K562 (cell line): ENCODE data around the gene PELI3. TPM values are rescaled to one million over a fixed set of nuclear protein-coding genes. Genes with fewer than 3 reads are reported as not detected.

Experiments
- ATF1 ChIP-seq, 2 experiments: fragments of 450-650 bp in 1 of 2; IDR thresholded peaks; 2 replicates each; pipeline ENCODE4 v1.6.1; 2016; ENCODE audit warnings: missing compliant biosample characterization in 1 of 2, missing genetic modification characterization in 1 of 2
- CBX2 ChIP-seq: fragments of 200-600 bp; sonication (generic); IDR thresholded peaks from one replicate; pipeline ENCODE4 v1.6.1; 2012; ENCODE audit warnings: mild to moderate bottlenecking, low read length, inconsistent platforms; ENCODE audit not compliant: insufficient read depth, poor library complexity, severe bottlenecking
- CCNT2 ChIP-seq: IDR thresholded peaks from 2 replicates; pipeline ENCODE4 v1.6.1; 2011; ENCODE audit warnings: borderline replicate concordance, low read depth, mild to moderate bottlenecking, moderate library complexity, mixed read lengths, low read length; ENCODE audit not compliant: insufficient read length; ENCODE audit errors: extremely low read depth
- E2F3 ChIP-seq: fragments of 250-450 bp; sonication (Bioruptor Pico); IDR thresholded peaks from 2 replicates; pipeline ENCODE4 v1.4.0; 2020; ENCODE audit warnings: mild to moderate bottlenecking
- ESRRB ChIP-seq: fragments of 250-450 bp; sonication (Bioruptor Pico); IDR thresholded peaks from 2 replicates; pipeline ENCODE4 v1.5.0; 2020; ENCODE audit warnings: mild to moderate bottlenecking, moderate library complexity, borderline replicate concordance
- ETV6 ChIP-seq, 3 experiments: fragments of 150-350 bp in 1 of 3; sonication (generic) in 1 of 3; formaldehyde crosslinking in 1 of 3; IDR thresholded peaks; 2 replicates each; pipeline versions ENCODE4 v1.6.1 to v1.8.0; 2014 to 2022; ENCODE audit warnings: borderline replicate concordance in 2 of 3, low read depth in 2 of 3, antibody characterized with exemption in 1 of 3, low read length in 1 of 3, mild to moderate bottlenecking in 1 of 3, missing genetic modification reagents in 1 of 3
- FOXK1 ChIP-seq: sonication (generic); formaldehyde crosslinking; IDR thresholded peaks from 2 replicates; pipeline ENCODE4 v1.8.0; 2022; ENCODE audit warnings: missing genetic modification reagents, mild to moderate bottlenecking, borderline replicate concordance
- HLTF ChIP-seq: fragments of 450-650 bp; IDR thresholded peaks from 2 replicates; pipeline ENCODE4 v1.6.1; 2016
- HOXB6 ChIP-seq: fragments of 250-450 bp; sonication (Bioruptor Pico); IDR thresholded peaks from 2 replicates; pipeline ENCODE4 v1.5.1; 2022; ENCODE audit warnings: mild to moderate bottlenecking, borderline replicate concordance
- KAT2B ChIP-seq: IDR thresholded peaks from one replicate; pipeline ENCODE4 v1.6.1; 2012; ENCODE audit warnings: low read depth, mild to moderate bottlenecking, control low read depth, inconsistent platforms, low read length, moderate library complexity
- LEF1 ChIP-seq: fragments of 450-650 bp; IDR thresholded peaks from 2 replicates; pipeline ENCODE4 v1.6.1; 2016; ENCODE audit warnings: mild to moderate bottlenecking
- MCM7 ChIP-seq, 2 experiments: fragments of 450-650 bp; IDR thresholded peaks; 2 replicates each; pipeline ENCODE4 v1.6.1; 2016 to 2018
- MTA1 ChIP-seq: fragments of 450-650 bp; IDR thresholded peaks from 2 replicates; pipeline ENCODE4 v1.6.1; 2017; ENCODE audit warnings: borderline replicate concordance
- MYNN ChIP-seq, 2 experiments: sonication (generic); formaldehyde crosslinking in 1 of 2; IDR thresholded peaks; 2 replicates each; pipeline versions ENCODE4 v1.5.0 to v1.6.1; 2016 to 2020; ENCODE audit warnings: antibody characterized with exemption in 1 of 2, missing genetic modification reagents in 1 of 2
- PPARD ChIP-seq: fragments of 250-450 bp; sonication (Bioruptor Pico); IDR thresholded peaks from 2 replicates; pipeline ENCODE4 v1.8.0; 2022; ENCODE audit warnings: inconsistent platforms, mild to moderate bottlenecking, moderate library complexity
- SMAD4 ChIP-seq: fragments of 250-450 bp; sonication (Bioruptor Pico); conservative IDR thresholded peaks from 2 replicates; pipeline ENCODE4 v1.8.0; 2021; ENCODE audit warnings: inconsistent platforms, mild to moderate bottlenecking, moderate library complexity
- SRSF7 ChIP-seq: fragments of 200-400 bp; formaldehyde crosslinking; optimal IDR thresholded peaks from 2 replicates; pipeline ENCODE3; 2017; ENCODE audit warnings: mild to moderate bottlenecking, low read depth, low read length
- ZBED1 ChIP-seq: IDR thresholded peaks from 2 replicates; pipeline ENCODE4 v1.6.1; 2014
- ZNF143 ChIP-seq: sonication (generic); formaldehyde crosslinking; IDR thresholded peaks from 2 replicates; pipeline ENCODE4 v1.9.0; 2022; ENCODE audit warnings: mild to moderate bottlenecking, missing genetic modification reagents
- ZNF324 ChIP-seq: fragments of 250-450 bp; sonication (Bioruptor Pico); IDR thresholded peaks from 2 replicates; pipeline ENCODE4 v1.4.0; 2020; ENCODE audit warnings: mild to moderate bottlenecking
- ZNF75A ChIP-seq: fragments of 450-650 bp; formaldehyde crosslinking; IDR thresholded peaks from 2 replicates; pipeline ENCODE4 v1.4.0; 2020; ENCODE audit warnings: mild to moderate bottlenecking
- ZNF785 ChIP-seq: fragments of 250-450 bp; sonication (Bioruptor Pico); IDR thresholded peaks from 2 replicates; pipeline ENCODE4 v1.4.0; 2020; ENCODE audit warnings: mild to moderate bottlenecking
- polyA plus RNA-seq, 8 experiments: library from polyadenylated mRNA; depleted of rRNA in 4 of 8; stranded (reverse) in 5 of 8; unstranded in 3 of 8; fragments of >200 nt; fragmentation: Nextera tagmentation in 2 of 8; fragmentation: Illumina TruSeq in 1 of 8; extraction: Ambion mirVana in 2 of 8; extraction: Trizol in 1 of 8; gene quantifications; 2 replicates each; pipeline versions ENCODE4 v1.2.1 to v1.2.3, GENCODE V29; 2011 to 2014; ENCODE audit warnings: inconsistent platforms in 1 of 8, missing spikeins in 1 of 8
- total RNA-seq, 7 experiments: library from RNA; depleted of rRNA in 6 of 7; stranded (reverse); fragments of >200 nt in 6 of 7; fragmentation: Illumina TruSeq in 2 of 7; extraction: Trizol in 2 of 7; gene quantifications; 2 replicates each; pipeline versions ENCODE4 v1.2.1 to v1.2.3, GENCODE V29; 2011 to 2021; ENCODE audit warnings: low replicate concordance in 1 of 7
- TF ChIP-seq, protein P1 (sequence below): fragments of 200-800 bp; sonication (Bioruptor generic); IDR thresholded peaks from 2 replicates; pipeline ENCODE4 v1.6.1; 2017; ENCODE audit warnings: missing genetic modification characterization, missing compliant biosample characterization

The PELI3 gene
- total and polyA plus RNA-seq, 9 of the 15 experiments (the other 6 are each of a cell fraction or from before 2014, with no cell fraction given): 0.17 to 4.2 (median 1.9) TPM

DNA sequence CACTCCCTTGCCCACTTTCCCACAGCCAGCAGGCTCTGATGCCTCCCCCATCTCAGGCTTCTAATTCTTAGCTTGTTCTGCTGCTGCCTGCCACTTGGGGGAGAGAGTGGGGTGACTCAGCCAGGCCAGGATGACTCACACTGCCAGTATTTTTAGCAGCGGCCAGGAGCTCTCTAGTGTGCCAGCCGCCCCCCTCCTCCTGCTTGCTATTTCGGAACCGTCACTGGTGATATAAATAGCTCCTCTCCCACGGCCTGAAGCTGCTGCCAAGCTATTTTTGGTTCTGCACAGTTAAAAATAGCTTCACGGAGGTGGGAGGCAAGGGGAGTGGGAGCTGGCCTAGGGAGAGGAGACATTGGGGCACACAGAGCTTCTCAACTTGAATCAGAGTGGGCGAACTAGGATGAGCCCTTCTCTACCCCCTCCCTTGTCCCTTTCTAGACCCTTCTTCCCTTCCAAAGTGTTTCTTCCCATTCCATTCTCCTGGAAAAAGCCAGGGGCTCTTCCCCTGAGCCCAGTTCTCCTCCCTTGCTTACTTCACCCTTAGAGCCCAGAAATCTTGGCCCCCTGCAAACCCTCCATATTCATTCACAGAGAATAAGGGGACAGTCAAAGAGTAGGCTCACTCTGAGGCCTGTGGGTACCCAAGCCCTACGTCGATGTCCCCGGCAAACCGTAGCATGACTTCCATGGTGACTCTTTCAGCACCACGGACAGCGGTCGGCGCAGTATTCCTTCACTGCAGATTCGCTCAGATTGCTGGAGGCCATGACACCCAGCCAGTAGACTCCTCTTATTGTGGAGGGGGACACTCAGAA is 48.3 kb upstream of the PELI3 start (continued):
- TF ChIP-seq, protein P1, sequence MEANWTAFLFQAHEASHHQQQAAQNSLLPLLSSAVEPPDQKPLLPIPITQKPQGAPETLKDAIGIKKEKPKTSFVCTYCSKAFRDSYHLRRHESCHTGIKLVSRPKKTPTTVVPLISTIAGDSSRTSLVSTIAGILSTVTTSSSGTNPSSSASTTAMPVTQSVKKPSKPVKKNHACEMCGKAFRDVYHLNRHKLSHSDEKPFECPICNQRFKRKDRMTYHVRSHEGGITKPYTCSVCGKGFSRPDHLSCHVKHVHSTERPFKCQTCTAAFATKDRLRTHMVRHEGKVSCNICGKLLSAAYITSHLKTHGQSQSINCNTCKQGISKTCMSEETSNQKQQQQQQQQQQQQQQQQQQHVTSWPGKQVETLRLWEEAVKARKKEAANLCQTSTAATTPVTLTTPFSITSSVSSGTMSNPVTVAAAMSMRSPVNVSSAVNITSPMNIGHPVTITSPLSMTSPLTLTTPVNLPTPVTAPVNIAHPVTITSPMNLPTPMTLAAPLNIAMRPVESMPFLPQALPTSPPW (CRISPR knock-in tag): peak; percentile 90
- TF ChIP-seq MTA1 (no peak), SMAD4 (peak; percentile 71; the same call in 1 of the 2 replicates), CCNT2 (no peak), LEF1 (no peak), ZNF143 (CRISPR knock-in tag) (0 out of 2 replicates have a peak, but pooled peaks have one; percentile 29), CBX2 (no peak), MYNN (IDR thresholded peaks at IDR 0.05) (peak; percentile 30; the same call in 1 of the 2 replicates), MYNN (CRISPR knock-in tag; IDR thresholded peaks at IDR 0.05) (no peak), FOXK1 (CRISPR knock-in tag) (no peak), ESRRB (CRISPR knock-in tag) (no peak), HOXB6 (no peak), ATF1 (CRISPR knock-in tag; IDR thresholded peaks at IDR 0.05) (no peak), ATF1 (tag; IDR thresholded peaks at IDR 0.05) (peak; percentile 34; the same call in 1 of the 2 replicates), ZBED1 (no peak), PPARD (CRISPR knock-in tag) (no peak), ZNF75A (CRISPR knock-in tag) (no peak), SRSF7 (no peak), E2F3 (no peak), ZNF324 (CRISPR knock-in tag) (no peak), KAT2B (no peak), ETV6 (IDR thresholded peaks at IDR 0.05; ENCODE audit: borderline replicate concordance in 1 of 2, low read depth in 2 of 2, low read length in 1 of 2) (0 out of 4 replicates have a peak, but pooled peaks of 1 of the 2 experiments have one; percentile 30), ETV6 (CRISPR knock-in tag; IDR thresholded peaks at IDR 0.05; ENCODE audit: borderline replicate concordance) (no peak), MCM7 (IDR thresholded peaks at IDR 0.05) (no peak), HLTF (no peak), ZNF785 (CRISPR knock-in tag) (no peak)
